Colonic mucosa (tissue), 4 donors: ENCODE data around the gene JAZF1. TPM values are rescaled to one million over a fixed set of nuclear protein-coding genes. Genes with fewer than 3 reads are reported as not detected.

Source experiments
- DNase-seq: peaks from one replicate; pipeline ENCODE4 v3.0.0-alpha.2; 2020
- H3K27ac ChIP-seq: fragments of 200-600 bp; one replicate; pipeline ENCODE4 v1.8.0; 2021
- H3K27me3 ChIP-seq: fragments of 200-600 bp; one replicate; pipeline ENCODE4 v1.8.0; 2021
- H3K36me3 ChIP-seq: fragments of 200-600 bp; one replicate; pipeline ENCODE4 v1.8.0; 2021
- H3K4me1 ChIP-seq: fragments of 200-600 bp; one replicate; pipeline ENCODE4 v1.8.0; 2021; ENCODE audit warnings: mild to moderate bottlenecking
- H3K4me3 ChIP-seq: fragments of 200-600 bp; one replicate; pipeline ENCODE4 v1.8.0; 2021
- H3K9ac ChIP-seq, 2 donors: one replicate each; pipeline ENCODE4 v1.7.0; 2013; ENCODE audit warnings: control low read depth in 2 of 2, low read depth in 2 of 2, low read length in 2 of 2
- H3K9me3 ChIP-seq: fragments of 200-600 bp; one replicate; pipeline ENCODE4 v1.8.0; 2021
- intact Hi-C: fragments of 100-400 bp; cut with DNase I; formaldehyde crosslinking; loops from one replicate; pipeline ENCODE4 v1.14.1; 2022
- total RNA-seq, 2 donors: library from RNA; stranded (reverse); fragmentation: NEBNext Ultra II Directional in 1 of 2; extraction: Animal tissue kit (Norgen Biotek cat#: 25700) in 1 of 2; gene quantifications; one replicate each; pipeline ENCODE4 v1.2.1, GENCODE V29; 2021
- TF ChIP-seq, protein P1 (sequence below): fragments of 200-600 bp; IDR thresholded peaks from one replicate; pipeline ENCODE4 v1.8.0; 2022; ENCODE audit warnings: antibody characterized with exemption, mild to moderate bottlenecking
- donor health status: healthy.
- donor health status: DM: no; HTN: no; CAD: no.
- donor health status: DM: no; HTN: no; CAD: no.

JAZF1 gene
- total RNA-seq, 2 donors from 2014 or later, result 1.8 to 10.1 TPM

DNA sequence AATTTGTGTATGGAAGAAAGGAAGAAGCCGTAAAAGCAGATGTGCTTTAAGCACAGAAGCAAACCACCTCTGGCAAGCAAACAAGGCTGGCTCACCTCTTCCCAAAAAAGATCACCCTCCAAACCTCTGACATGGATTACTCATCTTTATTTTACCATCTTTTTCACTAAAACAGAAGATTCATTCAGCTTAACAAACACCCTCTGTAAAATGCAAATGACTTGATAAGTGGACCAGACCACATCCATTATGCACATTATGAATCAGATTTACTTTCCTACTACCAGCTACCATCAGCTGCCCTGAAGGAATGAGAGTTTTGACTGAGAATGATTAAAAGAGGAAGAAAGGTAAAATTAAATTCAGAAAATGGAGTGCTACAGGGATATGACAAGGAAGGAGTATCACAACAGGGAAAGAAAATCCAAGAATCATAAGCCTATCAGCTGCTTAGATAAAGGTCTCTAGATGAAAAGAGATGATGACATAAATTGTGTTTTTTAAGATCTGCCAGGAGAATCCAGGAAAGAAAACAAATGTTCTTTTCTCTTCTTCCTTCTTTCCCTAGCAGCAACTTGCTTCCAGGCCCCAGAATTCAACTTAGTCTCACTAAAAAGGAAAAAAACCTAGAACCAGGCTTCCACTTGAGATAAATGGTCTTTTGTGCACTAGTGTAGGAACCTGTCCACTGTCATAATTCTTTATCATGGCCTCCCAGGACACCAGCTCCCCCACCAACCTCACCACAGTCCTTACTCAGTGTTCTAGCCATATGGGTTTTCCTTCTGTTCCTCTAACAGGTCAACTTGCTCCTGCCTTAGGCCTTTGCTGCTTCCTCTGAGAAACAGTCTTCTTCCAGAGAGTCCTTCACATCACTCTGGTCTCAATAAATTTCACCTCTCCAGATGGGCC is 47.4 kb downstream of the JAZF1 start:
- Histone ChIP-seq H3K27ac (no peak overlapping the region), H3K36me3 (no peaks in the 10 kb centered on the region), H3K4me3 (no peak overlapping the region), H3K4me1 (no peaks in the 10 kb centered on the region), H3K9me3 (no peaks in the 10 kb centered on the region), H3K9ac (no peak overlapping the region), H3K27me3 (no peaks in the 10 kb centered on the region)
- intact Hi-C loops, result no loop called here
- TF ChIP-seq, protein P1, sequence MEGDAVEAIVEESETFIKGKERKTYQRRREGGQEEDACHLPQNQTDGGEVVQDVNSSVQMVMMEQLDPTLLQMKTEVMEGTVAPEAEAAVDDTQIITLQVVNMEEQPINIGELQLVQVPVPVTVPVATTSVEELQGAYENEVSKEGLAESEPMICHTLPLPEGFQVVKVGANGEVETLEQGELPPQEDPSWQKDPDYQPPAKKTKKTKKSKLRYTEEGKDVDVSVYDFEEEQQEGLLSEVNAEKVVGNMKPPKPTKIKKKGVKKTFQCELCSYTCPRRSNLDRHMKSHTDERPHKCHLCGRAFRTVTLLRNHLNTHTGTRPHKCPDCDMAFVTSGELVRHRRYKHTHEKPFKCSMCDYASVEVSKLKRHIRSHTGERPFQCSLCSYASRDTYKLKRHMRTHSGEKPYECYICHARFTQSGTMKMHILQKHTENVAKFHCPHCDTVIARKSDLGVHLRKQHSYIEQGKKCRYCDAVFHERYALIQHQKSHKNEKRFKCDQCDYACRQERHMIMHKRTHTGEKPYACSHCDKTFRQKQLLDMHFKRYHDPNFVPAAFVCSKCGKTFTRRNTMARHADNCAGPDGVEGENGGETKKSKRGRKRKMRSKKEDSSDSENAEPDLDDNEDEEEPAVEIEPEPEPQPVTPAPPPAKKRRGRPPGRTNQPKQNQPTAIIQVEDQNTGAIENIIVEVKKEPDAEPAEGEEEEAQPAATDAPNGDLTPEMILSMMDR, result no peak
- DNase-seq, result no peak

DNA sequence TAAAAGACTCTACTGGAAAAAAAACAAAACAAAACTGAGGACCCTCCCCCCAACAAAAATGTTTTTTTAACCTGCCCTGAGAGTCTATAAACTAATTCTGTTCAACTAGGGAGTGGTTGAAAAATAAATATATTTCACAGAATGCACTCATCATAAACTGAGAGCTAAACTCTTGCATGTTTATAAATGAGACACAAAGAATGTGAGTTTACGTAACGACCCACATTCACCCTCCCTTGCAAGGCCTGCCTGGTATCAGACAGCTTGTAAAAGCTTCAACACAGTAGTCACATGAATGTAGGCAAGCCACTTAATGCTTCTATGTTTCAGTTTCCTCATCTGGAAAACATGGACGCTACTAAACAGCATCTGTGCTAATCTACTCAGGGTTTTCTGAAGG is 50.3 kb downstream of the JAZF1 start:
- Histone ChIP-seq H3K27ac (no peak overlapping the region), H3K27me3 (no peaks in the 10 kb centered on the region), H3K4me3 (no peak overlapping the region), H3K36me3 (no peaks in the 10 kb centered on the region), H3K9me3 (no peaks in the 10 kb centered on the region), H3K9ac (no peak overlapping the region), H3K4me1 (no peaks in the 10 kb centered on the region)
- intact Hi-C loops, result no loop called here
- TF ChIP-seq, protein P1, result no peak
- no peak for DNase-seq

DNA sequence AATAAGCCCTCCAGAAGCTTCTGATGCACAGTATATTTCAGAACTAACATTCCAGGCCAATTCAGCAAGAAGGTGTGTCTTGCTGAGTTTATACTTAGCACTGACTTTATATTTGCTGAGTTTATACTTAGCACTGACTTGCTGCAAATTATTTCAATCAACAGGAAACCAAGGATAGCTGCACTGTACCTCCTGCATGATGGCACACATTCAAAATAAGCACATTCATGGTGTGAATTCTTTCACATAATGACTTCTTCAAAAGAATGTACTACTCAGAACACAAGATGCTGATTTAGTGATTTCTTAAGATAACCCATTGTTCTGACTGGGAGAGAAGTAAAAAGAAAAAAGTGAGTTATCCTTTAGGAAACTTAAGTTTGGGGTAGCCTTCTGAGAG is 52.0 kb downstream of the JAZF1 start:
- TF ChIP-seq, protein P1, result no peak
- intact Hi-C loops, result no loop called here
- Histone ChIP-seq H3K36me3 (no peaks in the 10 kb centered on the region), H3K27me3 (no peaks in the 10 kb centered on the region), H3K9ac (no peak overlapping the region), H3K4me1 (no peaks in the 10 kb centered on the region), H3K4me3 (no peak overlapping the region), H3K9me3 (no peaks in the 10 kb centered on the region), H3K27ac (no peak overlapping the region)
- no peak for DNase-seq

DNA sequence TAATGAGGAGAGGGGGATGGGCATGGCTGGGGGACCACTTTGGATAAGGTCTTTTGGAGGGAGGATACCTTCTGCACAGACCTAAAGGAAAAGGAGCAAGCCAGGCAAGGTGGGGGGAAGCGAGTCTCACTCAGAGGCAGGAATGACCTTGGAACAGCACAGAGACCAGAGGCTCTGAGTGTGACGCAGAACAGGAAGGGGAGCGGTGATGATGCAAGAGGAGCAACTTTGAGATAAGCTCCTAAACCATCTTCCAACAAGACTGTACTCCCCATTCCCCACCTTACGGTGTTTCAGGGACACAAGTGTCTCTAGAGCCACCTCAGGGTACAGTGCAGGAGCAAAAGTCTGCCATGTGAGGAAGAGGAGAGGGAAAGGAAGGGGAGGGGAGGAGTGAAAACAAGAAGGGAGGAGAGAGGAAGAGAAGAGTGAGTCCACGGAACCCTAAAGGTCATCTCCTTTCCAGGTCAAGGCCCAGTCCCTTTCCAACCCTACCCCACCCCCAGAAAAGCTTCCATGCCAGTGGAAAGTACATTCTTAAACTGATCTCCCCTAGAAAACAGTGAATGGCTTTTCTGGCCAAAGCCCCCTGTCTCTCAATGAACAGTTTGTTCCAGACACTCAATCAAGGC is 54.1 kb downstream of the JAZF1 start:
- H3K4me1 ChIP-seq, result no peaks in the 10 kb centered on the region
- H3K27ac ChIP-seq, result no peak overlapping the region
- no peak for DNase-seq
- intact Hi-C loops, result no loop called here
- no peaks in the 10 kb centered on the region for H3K36me3 ChIP-seq
- no peaks in the 10 kb centered on the region for H3K9me3 ChIP-seq
- no peak overlapping the region for H3K9ac ChIP-seq
- H3K27me3 ChIP-seq, result no peaks in the 10 kb centered on the region
- H3K4me3 ChIP-seq, result no peak overlapping the region
- TF ChIP-seq, protein P1, result no peak

DNA sequence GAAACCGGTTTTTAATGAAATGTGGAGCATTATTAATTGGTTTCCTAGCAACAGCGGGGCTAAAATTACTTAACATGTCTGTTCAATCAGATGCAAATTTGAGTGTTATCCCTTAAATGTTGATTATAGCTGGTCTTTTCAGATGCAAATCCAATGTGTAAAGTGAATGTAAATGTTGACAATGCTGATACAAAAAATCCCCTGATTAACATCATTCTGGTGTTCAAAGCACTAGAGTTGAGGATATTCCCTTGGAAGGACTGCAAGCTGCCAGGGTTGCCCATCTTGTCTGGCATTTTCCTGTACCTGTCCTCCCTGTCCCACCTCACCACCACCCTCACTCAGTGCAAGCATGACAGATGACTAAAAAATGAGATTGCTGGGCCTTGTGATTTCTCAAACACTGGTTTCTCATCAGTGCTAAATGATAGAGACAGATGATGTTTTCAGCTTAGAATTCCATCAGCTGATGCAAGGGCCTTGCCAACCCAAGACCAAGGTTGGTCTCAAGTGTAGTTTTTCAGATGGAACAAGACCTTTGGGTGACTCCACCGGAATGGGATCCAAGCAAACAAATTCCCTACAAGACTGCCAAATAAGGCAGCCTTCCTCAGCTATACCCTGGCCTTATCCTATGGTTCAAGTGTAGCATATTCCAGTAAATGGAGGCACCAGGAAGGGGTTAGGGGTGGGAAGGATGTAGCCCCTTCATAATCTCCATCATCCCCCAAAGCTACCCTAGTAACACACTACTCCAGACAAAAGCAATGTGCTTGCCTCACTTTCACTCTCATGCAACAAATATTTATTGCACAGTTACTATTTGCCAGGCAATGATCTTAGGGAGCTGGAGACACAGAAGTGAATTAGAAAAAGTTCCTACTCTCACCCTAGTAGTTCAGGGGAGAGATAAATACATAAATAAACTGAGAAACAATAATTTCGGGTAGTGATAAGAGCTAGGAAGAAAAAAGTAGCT is 54.9 kb downstream of the JAZF1 start:
- no peaks in the 10 kb centered on the region for H3K27me3 ChIP-seq
- H3K27ac ChIP-seq, result no peak overlapping the region
- H3K4me1 ChIP-seq, result no peaks in the 10 kb centered on the region
- intact Hi-C loops, result no loop called here
- no peak for DNase-seq
- no peaks in the 10 kb centered on the region for H3K36me3 ChIP-seq
- TF ChIP-seq, protein P1, result no peak
- H3K4me3 ChIP-seq, result no peak overlapping the region
- H3K9me3 ChIP-seq, result no peaks in the 10 kb centered on the region
- no peak overlapping the region for H3K9ac ChIP-seq
